ENCODE results near the gene TRIM47. TPM values are rescaled to one million over a fixed set of nuclear protein-coding genes. Genes with fewer than 3 reads are reported as not detected.

The TRIM47 gene
- total RNA-seq, 4 donors from 2014 or later, result 47.4 to 79.0 (median 57.0) TPM

DNA sequence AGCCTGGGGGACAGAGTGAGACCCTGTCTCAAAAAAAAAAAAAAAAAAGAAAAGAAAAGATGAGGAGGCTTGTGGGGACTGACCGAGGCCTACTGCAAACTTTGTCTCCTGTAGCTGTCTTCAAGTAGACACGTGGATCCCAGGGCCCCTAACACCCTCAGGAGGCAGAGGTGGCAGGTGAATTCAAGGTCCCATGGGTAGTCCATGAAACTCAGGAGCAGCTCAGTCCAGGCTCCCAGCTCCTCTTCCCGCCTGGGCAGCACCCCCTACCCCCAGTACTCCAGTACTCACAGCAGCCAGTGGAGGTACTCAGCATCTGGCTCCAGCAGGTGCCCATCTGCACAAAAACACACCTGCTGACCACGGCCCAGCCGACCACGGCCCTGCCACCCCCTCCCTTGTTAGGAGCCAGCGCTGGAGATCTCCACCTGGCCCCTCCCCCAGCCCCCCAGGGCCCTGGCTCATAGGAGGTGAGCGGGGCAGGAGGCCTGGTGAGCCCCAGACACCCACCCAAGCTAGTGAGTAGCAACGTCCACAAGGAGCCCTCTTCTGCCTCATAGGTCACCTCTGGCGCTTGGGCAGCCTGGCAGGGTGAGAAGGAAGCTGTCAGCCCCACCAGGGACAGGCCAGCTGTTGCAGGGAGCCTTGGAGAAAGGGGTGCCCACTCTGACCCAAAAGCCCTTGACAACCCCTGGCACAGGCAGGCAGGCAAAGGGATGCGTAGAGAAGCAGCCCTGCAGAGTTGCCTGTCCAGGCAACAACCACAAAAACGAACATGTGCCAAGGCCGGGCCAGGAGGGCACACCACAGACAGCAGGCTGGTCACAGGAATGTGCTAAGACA, 22.5 kb upstream of the TRIM47 start:
- peaks cover 5 to 58% (median 11%) of the 10 kb centered on the region in 3 donors for H3K36me3 ChIP-seq
- TF ChIP-seq EP300 (IDR thresholded peaks at IDR 0.05), result no peak
- TF ChIP-seq, protein P1, sequence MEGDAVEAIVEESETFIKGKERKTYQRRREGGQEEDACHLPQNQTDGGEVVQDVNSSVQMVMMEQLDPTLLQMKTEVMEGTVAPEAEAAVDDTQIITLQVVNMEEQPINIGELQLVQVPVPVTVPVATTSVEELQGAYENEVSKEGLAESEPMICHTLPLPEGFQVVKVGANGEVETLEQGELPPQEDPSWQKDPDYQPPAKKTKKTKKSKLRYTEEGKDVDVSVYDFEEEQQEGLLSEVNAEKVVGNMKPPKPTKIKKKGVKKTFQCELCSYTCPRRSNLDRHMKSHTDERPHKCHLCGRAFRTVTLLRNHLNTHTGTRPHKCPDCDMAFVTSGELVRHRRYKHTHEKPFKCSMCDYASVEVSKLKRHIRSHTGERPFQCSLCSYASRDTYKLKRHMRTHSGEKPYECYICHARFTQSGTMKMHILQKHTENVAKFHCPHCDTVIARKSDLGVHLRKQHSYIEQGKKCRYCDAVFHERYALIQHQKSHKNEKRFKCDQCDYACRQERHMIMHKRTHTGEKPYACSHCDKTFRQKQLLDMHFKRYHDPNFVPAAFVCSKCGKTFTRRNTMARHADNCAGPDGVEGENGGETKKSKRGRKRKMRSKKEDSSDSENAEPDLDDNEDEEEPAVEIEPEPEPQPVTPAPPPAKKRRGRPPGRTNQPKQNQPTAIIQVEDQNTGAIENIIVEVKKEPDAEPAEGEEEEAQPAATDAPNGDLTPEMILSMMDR (IDR thresholded peaks at IDR 0.05), result no peak

DNA sequence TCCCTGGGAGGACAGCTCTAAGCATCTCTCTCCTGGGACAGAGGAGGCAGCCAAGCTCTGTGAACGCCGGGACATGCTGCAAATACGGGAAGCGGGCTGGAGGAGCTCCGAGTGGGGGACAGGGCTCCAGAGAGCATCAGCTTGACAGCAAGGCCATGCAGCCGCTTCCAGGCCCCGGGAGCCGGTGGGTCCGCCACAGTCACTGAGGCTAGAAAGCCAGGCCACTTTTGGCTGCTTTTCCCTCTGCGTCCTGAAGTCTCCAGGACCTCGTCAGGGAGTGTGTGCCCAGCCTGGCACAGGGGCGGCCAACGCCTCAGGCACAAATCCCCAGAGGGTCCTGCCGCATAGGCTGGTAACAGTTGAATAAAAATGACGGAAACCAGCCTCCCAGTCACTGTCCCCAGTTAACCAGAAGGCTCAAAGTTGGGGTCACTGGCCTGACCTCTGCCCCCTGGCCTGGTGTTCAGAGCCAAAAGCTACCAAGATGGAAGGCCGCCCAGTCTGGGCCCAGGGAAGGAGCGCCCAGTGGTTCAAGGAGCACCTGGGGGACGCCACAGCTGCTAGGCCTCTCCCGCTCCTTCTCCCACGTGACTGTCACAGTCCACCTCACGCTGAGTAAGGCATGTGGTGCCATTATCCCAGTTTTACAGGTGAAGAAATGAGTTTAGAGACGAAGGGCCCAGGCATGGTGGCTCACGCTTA, 21.5 kb upstream of the TRIM47 start:
- Histone ChIP-seq H3K36me3 (peaks cover 5 to 58% (median 11%) of the 10 kb centered on the region in 3 donors), H3K4me3 (no peak overlapping the region), H3K4me1 (peaks cover 0 to 36% (median 19%) of the 10 kb centered on the region in 4 donors), H3K27me3 (no peaks in the 10 kb centered on the region), H3K9me3 (no peaks in the 10 kb centered on the region), H3K27ac (no peak overlapping the region)
- no peak for DNase-seq (ENCODE audit: low spot score in 2 of 2)
- no peak for TF ChIP-seq EP300 (IDR thresholded peaks at IDR 0.05)
- WGBS, 2 donors, result 83 to 86% methylated on average over 23 of the region's 23 CpGs

More for the DNA sequence above, 22.5 kb upstream of the TRIM47 start:
- WGBS, 2 donors, result 85 to 87% methylated on average over 11 to 13 of the region's 13 CpGs
- Histone ChIP-seq H3K9me3 (no peaks in the 10 kb centered on the region), H3K27ac (no peak overlapping the region), H3K4me3 (no peak overlapping the region), H3K4me1 (peaks cover 0 to 34% (median 13%) of the 10 kb centered on the region in 4 donors), H3K27me3 (no peaks in the 10 kb centered on the region)
- DNase-seq (ENCODE audit: low spot score in 2 of 2), result no peak

- Histone ChIP-seq H3K27me3 (no peaks in the 10 kb centered on the region), H3K4me3 (no peak overlapping the region), H3K4me1 (peaks cover 0 to 41% (median 25%) of the 10 kb centered on the region in 4 donors), H3K27ac (no peak overlapping the region), H3K36me3 (peaks cover 5 to 58% (median 11%) of the 10 kb centered on the region in 3 donors), H3K9me3 (no peaks in the 10 kb centered on the region)
- no peak for DNase-seq (ENCODE audit: low spot score in 2 of 2)
- no peak for TF ChIP-seq EP300 (IDR thresholded peaks at IDR 0.05)
- TF ChIP-seq, protein P1 (IDR thresholded peaks at IDR 0.05), result no peak
- no peak for TF ChIP-seq POLR2A (IDR thresholded peaks at IDR 0.05)
- WGBS, 2 donors, result 84 to 90% methylated on average over 13 of the region's 13 CpGs
Observed at GRCh38 chr17:75899353-75899752, 21.0 kb upstream of the TRIM47 start.

DNA sequence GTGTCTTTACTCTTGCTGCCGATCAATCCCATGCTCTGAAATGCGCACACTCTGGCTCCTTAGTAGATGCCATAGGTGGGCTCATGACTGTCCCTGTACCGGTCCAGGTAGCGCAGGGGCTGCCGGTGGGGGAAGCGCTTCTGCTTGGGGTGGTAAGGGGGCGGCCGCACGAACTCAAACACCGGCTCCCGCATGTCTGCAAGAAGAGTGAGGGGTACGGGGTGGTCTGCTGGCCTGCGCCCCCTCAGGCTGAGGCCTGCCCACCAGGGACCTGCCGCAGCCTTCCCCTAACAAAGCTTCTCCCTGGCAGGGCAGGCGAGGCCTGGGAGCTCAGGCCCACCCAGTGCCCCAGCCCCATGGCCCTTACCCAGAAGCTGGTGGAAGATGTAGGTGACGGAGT, 20.4 kb upstream of the TRIM47 start:
- Histone ChIP-seq H3K4me3 (no peak overlapping the region), H3K4me1 (peaks cover 0 to 42% (median 27%) of the 10 kb centered on the region in 4 donors), H3K9me3 (no peaks in the 10 kb centered on the region), H3K27me3 (no peaks in the 10 kb centered on the region), H3K36me3 (peaks cover 5 to 58% (median 11%) of the 10 kb centered on the region in 3 donors), H3K27ac (no peak overlapping the region)
- 94 to 99% methylated on average over 6 to 9 of the region's 16 CpGs for WGBS, 2 donors
- TF ChIP-seq EP300 (IDR thresholded peaks at IDR 0.05) (no peak), POLR2A (IDR thresholded peaks at IDR 0.05) (no peak)
- TF ChIP-seq, protein P1 (IDR thresholded peaks at IDR 0.05), result no peak
- no peak for DNase-seq (ENCODE audit: low spot score in 2 of 2)

DNA sequence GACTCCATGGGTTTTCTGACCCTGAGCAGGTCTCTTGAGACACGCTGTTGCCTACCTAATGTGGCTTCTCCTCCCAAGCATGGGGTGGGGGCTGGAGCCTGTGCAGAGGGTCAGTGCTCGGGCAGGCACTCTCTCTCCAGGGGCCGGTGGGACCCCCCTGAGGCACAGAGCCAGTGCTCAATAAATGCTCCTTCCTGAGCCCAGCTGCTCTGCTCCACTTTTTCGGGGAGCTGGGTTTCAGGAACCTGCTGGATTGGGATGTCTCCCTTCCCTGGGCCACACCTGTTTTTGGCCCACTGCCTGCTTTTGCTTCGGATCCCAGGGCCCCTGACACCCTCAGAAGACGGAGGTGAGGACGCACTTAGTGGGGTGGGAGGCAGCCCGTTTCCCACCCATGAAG, 19.7 kb upstream of the TRIM47 start:
- H3K4me3 ChIP-seq, result no peak overlapping the region
- WGBS, 2 donors, result 75 to 85% methylated on average over 8 of the region's 8 CpGs
- no peaks in the 10 kb centered on the region for H3K27me3 ChIP-seq
- peak overlapping the region in 1 of 4 donors; percentile 91 for H3K27ac ChIP-seq
- peaks cover 0 to 42% (median 24%) of the 10 kb centered on the region in 4 donors for H3K4me1 ChIP-seq
- TF ChIP-seq POLR2A (IDR thresholded peaks at IDR 0.05) (no peak), EP300 (IDR thresholded peaks at IDR 0.05) (no peak)
- TF ChIP-seq, protein P1 (IDR thresholded peaks at IDR 0.05), result no peak
- H3K36me3 ChIP-seq, result peaks cover 5 to 56% (median 11%) of the 10 kb centered on the region in 3 donors
- no peaks in the 10 kb centered on the region for H3K9me3 ChIP-seq
- DNase-seq (ENCODE audit: low spot score in 2 of 2), result no peak

Data from tibial nerve (tissue), 4 donors.